GM11168 (cell line): ENCODE measurements around the gene STC2.

ENCODE experiments used
- in situ Hi-C: fragments of 300-500 bp; cut with MboI; formaldehyde crosslinking; loops from one replicate; pipeline ENCODE4 v1.12.0; 2022; ENCODE audit warnings: low sequenced_read_pairs; ENCODE audit not compliant: unreplicated experiment

STC2 gene

GRCh38 chr5:173278641-173279040, 49.6 kb downstream of the STC2 start:
- in situ Hi-C loops: no loop called here

- in situ Hi-C loops: no loop called here
These were observed 50.0 kb downstream of the STC2 start for GRCh38 chr5:173278172-173278571.

GRCh38 chr5:173274771-173275170, 53.4 kb downstream of the STC2 start:
- in situ Hi-C loops: no loop called here

GRCh38 chr5:173271419-173271818, 56.8 kb downstream of the STC2 start:
- in situ Hi-C loops: no loop called here

- in situ Hi-C loops: no loop called here
These were observed 59.3 kb downstream of the STC2 start for GRCh38 chr5:173268750-173269432.

- in situ Hi-C loops: no loop called here
These were observed 62.8 kb downstream of the STC2 start for GRCh38 chr5:173265433-173265832.
